D341Med (cell line): ENCODE results near the gene PKNOX2.

Source experiments
- DNase-seq: peaks from one replicate; pipeline ENCODE4 v3.0.0; 2012; ENCODE audit warnings: low spot score

The PKNOX2 gene

GRCh38 chr11:125173027-125173426 lies 8.5 kb downstream of the PKNOX2 start:
- no peak for DNase-seq

GRCh38 chr11:125173556-125173955 lies 9.0 kb downstream of the PKNOX2 start:
- DNase-seq: no peak

- no peak for DNase-seq
Measured at GRCh38 chr11:125174057-125174456, 9.5 kb downstream of the PKNOX2 start.

GRCh38 chr11:125174686-125175085 lies 10.1 kb downstream of the PKNOX2 start:
- no peak for DNase-seq

- no peak for DNase-seq
Measured at GRCh38 chr11:125175166-125175565, 10.6 kb downstream of the PKNOX2 start.

- no peak for DNase-seq
Measured at GRCh38 chr11:125175896-125176575, 11.5 kb downstream of the PKNOX2 start.

GRCh38 chr11:125176866-125177265 lies 12.3 kb downstream of the PKNOX2 start:
- DNase-seq: no peak

GRCh38 chr11:125177543-125177942 lies 13.0 kb downstream of the PKNOX2 start:
- DNase-seq: no peak

- no peak for DNase-seq
Measured at GRCh38 chr11:125179346-125179745, 14.8 kb downstream of the PKNOX2 start.

- DNase-seq: no peak
Measured at GRCh38 chr11:125179895-125180294, 15.3 kb downstream of the PKNOX2 start.

GRCh38 chr11:125180413-125181305 lies 16.1 kb downstream of the PKNOX2 start:
- no peak for DNase-seq

- no peak for DNase-seq
Measured at GRCh38 chr11:125182573-125182972, 18.0 kb downstream of the PKNOX2 start.

GRCh38 chr11:125183641-125184040 lies 19.1 kb downstream of the PKNOX2 start:
- no peak for DNase-seq

GRCh38 chr11:125188021-125188420 lies 23.5 kb downstream of the PKNOX2 start:
- no peak for DNase-seq

- no peak for DNase-seq
Measured at GRCh38 chr11:125190566-125190965, 26.0 kb downstream of the PKNOX2 start.

- no peak for DNase-seq
Measured at GRCh38 chr11:125192183-125192582, 27.6 kb downstream of the PKNOX2 start.

GRCh38 chr11:125192717-125193415 lies 28.3 kb downstream of the PKNOX2 start:
- no peak for DNase-seq

- no peak for DNase-seq
Measured at GRCh38 chr11:125193416-125193726, 28.8 kb downstream of the PKNOX2 start.

- DNase-seq: no peak
Measured at GRCh38 chr11:125193841-125194240, 29.3 kb downstream of the PKNOX2 start.

GRCh38 chr11:125199915-125200314 lies 35.4 kb downstream of the PKNOX2 start:
- DNase-seq: no peak

- DNase-seq: no peak
Measured at GRCh38 chr11:125200441-125200840, 35.9 kb downstream of the PKNOX2 start.

- DNase-seq: no peak
Measured at GRCh38 chr11:125201525-125202141, 37.1 kb downstream of the PKNOX2 start.
